OCI-LY7 (cell line): ENCODE results near the gene NR1I2.

Experiments
- EZH2phosphoT487 ChIP-seq: fragments of 200-600 bp; sonication (generic); IDR thresholded peaks from 2 replicates; pipeline ENCODE4 v1.6.1; 2018; ENCODE audit warnings: low read depth, borderline replicate concordance, mild to moderate bottlenecking, mixed run types, antibody characterized with exemption, low read length, moderate library complexity, mixed read lengths
- TF ChIP-seq, protein P1 (sequence below): fragments of 200-600 bp; sonication (generic); conservative IDR thresholded peaks from 2 replicates; pipeline ENCODE4 v1.5.1; 2014; ENCODE audit warnings: mild to moderate bottlenecking, antibody characterized with exemption, low read length, moderate library complexity, mixed read lengths

DNA sequence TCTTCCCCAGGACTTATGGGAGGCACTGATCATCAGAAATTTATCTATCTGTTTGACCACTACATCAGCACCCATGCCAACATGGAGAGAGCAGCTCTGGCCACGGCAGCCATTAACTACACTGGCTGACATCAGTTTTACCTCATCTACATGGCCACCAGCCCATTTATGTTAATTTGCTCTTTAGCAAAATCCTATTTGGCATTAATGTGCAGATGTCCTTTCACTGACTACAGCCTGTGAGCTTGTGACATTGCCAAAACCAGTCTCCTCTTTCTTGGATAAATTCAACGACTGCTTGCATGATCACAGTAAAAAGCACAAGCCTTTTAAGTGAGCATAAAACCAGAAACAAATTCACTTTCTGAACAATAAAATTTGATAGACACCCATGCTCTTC lies 47.5 kb downstream of the NR1I2 start:
- TF ChIP-seq, protein P1, sequence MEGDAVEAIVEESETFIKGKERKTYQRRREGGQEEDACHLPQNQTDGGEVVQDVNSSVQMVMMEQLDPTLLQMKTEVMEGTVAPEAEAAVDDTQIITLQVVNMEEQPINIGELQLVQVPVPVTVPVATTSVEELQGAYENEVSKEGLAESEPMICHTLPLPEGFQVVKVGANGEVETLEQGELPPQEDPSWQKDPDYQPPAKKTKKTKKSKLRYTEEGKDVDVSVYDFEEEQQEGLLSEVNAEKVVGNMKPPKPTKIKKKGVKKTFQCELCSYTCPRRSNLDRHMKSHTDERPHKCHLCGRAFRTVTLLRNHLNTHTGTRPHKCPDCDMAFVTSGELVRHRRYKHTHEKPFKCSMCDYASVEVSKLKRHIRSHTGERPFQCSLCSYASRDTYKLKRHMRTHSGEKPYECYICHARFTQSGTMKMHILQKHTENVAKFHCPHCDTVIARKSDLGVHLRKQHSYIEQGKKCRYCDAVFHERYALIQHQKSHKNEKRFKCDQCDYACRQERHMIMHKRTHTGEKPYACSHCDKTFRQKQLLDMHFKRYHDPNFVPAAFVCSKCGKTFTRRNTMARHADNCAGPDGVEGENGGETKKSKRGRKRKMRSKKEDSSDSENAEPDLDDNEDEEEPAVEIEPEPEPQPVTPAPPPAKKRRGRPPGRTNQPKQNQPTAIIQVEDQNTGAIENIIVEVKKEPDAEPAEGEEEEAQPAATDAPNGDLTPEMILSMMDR, result no peak
- no peak for TF ChIP-seq EZH2phosphoT487
